Osteoblast (primary cell): ENCODE measurements around the gene PCSK5. TPM values are rescaled to one million over a fixed set of nuclear protein-coding genes. Genes with fewer than 3 reads are reported as not detected.

Experiments
- DNase-seq: peaks from one replicate; pipeline ENCODE4 v3.0.0; 2011; ENCODE audit warnings: low spot score, mixed read lengths; ENCODE audit not compliant: insufficient read length; ENCODE audit errors: missing footprints
- H2AFZ ChIP-seq: 2 replicates; pipeline ENCODE4 v1.6.0; 2011; ENCODE audit warnings: mild to moderate bottlenecking, low read length
- H3K27ac ChIP-seq: 2 replicates; pipeline ENCODE4 v1.5.1; 2011; ENCODE audit warnings: mild to moderate bottlenecking, low read depth, low read length, moderate library complexity
- H3K27me3 ChIP-seq: 2 replicates; pipeline ENCODE4 v1.6.0; 2012; ENCODE audit warnings: mild to moderate bottlenecking, control low read depth, inconsistent platforms, low read length, moderate library complexity; ENCODE audit not compliant: insufficient read depth
- H3K36me3 ChIP-seq: 2 replicates; pipeline ENCODE4 v1.5.1; 2011; ENCODE audit warnings: mild to moderate bottlenecking, low read length, control low read depth, moderate library complexity; ENCODE audit not compliant: insufficient read depth
- H3K4me1 ChIP-seq: 2 replicates; pipeline ENCODE4 v1.5.1; 2011; ENCODE audit warnings: mild to moderate bottlenecking, low read length, control low read depth, moderate library complexity; ENCODE audit not compliant: insufficient read depth
- H3K4me2 ChIP-seq: 2 replicates; pipeline ENCODE4 v1.6.0; 2011; ENCODE audit warnings: mild to moderate bottlenecking, low read length; ENCODE audit not compliant: insufficient read depth
- H3K4me3 ChIP-seq: fragments of 200-600 bp; sonication (generic); 3 replicates; pipeline ENCODE4 v1.5.1; 2012; ENCODE audit warnings: mild to moderate bottlenecking, low read length, inconsistent platforms; ENCODE audit not compliant: insufficient read depth
- H3K79me2 ChIP-seq: 2 replicates; pipeline ENCODE4 v1.6.0; 2012; ENCODE audit warnings: mild to moderate bottlenecking, low read length, control low read depth, inconsistent platforms; ENCODE audit not compliant: insufficient read depth
- H3K9me3 ChIP-seq: 2 replicates; pipeline ENCODE4 v1.5.1; 2011; ENCODE audit warnings: low read depth, low read length, control low read depth
- H4K20me1 ChIP-seq: 2 replicates; pipeline ENCODE4 v1.6.0; 2012; ENCODE audit warnings: mild to moderate bottlenecking, low read length, control low read depth; ENCODE audit not compliant: insufficient read depth
- total RNA-seq: library from RNA; depleted of rRNA; stranded (reverse); fragments of >200 nt; gene quantifications from 2 replicates; pipeline ENCODE4 v1.2.3, GENCODE V29; 2012
- TF ChIP-seq, protein P1 (sequence below): IDR thresholded peaks from 2 replicates; pipeline ENCODE4 v1.5.1; 2011; ENCODE audit warnings: mild to moderate bottlenecking, low read depth, low read length, moderate library complexity; ENCODE audit errors: extremely low read depth

PCSK5 gene
- total RNA-seq, 1 donor, result 14.5 TPM

DNA sequence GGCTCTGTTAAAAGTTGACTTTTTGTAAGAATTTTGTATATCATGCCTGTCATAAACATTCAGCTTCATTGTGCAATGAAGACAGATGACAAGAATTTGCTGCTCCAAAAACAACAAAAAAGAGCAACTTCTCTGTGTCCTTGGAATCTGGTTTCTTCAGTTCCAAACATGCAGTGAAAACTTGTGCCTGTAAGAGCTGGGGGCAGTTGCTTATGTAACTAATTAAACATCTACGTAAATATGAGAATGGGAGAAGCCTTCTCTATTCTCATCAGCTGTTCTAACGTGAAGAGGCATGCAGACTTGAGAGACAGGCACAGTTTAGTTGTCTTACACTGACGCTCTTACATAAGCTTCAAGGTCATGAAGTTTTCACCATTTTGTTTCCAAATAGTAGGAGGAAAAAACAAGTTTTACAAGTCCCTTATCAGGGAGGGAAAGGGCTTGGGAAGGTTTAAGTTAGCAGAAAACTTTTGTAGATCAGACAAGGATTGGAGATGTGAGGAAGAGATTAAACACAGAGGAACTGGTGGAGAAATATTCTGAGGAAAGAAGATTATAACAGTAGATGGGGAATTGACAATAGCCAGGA lies 333.4 kb downstream of the PCSK5 start:
- Histone ChIP-seq H3K27me3 (no peaks in the 10 kb centered on the region), H2AFZ (no peak overlapping the region), H3K4me2 (no peak overlapping the region), H3K4me3 (no peak overlapping the region), H3K27ac (no peak overlapping the region), H4K20me1 (no peaks in the 10 kb centered on the region), H3K4me1 (no peaks in the 10 kb centered on the region), H3K9me3 (no peaks in the 10 kb centered on the region), H3K36me3 (no peaks in the 10 kb centered on the region), H3K79me2 (no peaks in the 10 kb centered on the region)
- no peak for DNase-seq
- TF ChIP-seq, protein P1, sequence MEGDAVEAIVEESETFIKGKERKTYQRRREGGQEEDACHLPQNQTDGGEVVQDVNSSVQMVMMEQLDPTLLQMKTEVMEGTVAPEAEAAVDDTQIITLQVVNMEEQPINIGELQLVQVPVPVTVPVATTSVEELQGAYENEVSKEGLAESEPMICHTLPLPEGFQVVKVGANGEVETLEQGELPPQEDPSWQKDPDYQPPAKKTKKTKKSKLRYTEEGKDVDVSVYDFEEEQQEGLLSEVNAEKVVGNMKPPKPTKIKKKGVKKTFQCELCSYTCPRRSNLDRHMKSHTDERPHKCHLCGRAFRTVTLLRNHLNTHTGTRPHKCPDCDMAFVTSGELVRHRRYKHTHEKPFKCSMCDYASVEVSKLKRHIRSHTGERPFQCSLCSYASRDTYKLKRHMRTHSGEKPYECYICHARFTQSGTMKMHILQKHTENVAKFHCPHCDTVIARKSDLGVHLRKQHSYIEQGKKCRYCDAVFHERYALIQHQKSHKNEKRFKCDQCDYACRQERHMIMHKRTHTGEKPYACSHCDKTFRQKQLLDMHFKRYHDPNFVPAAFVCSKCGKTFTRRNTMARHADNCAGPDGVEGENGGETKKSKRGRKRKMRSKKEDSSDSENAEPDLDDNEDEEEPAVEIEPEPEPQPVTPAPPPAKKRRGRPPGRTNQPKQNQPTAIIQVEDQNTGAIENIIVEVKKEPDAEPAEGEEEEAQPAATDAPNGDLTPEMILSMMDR, result no peak

DNA sequence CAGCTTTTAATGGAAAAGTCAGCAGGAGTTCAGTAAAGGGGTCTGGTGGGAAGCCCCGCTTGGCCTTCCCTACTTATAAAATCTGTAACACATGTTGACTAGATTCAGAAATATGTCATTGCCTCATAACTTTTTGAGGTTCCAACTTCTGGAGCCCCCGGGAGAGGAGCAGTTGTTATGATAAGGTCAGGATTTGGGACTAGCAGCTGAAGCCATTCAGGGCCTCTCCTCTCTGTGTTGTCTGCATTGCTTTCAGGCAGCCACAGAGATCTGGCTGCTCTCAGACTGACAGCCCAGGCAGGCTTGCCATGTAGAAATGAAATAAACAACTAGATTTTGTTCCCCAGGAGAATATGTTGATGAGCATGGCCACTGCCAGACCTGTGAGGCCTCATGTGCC lies 336.7 kb downstream of the PCSK5 start:
- no peaks in the 10 kb centered on the region for H3K27me3 ChIP-seq
- H3K4me3 ChIP-seq, result no peak overlapping the region
- TF ChIP-seq, protein P1, result no peak
- H3K4me1 ChIP-seq, result no peaks in the 10 kb centered on the region
- H3K36me3 ChIP-seq, result no peaks in the 10 kb centered on the region
- no peak overlapping the region for H3K27ac ChIP-seq
- H3K9me3 ChIP-seq, result no peaks in the 10 kb centered on the region
- H3K79me2 ChIP-seq, result no peaks in the 10 kb centered on the region
- no peak overlapping the region for H3K4me2 ChIP-seq
- H2AFZ ChIP-seq, result no peak overlapping the region
- H4K20me1 ChIP-seq, result no peaks in the 10 kb centered on the region
- DNase-seq, result no peak

DNA sequence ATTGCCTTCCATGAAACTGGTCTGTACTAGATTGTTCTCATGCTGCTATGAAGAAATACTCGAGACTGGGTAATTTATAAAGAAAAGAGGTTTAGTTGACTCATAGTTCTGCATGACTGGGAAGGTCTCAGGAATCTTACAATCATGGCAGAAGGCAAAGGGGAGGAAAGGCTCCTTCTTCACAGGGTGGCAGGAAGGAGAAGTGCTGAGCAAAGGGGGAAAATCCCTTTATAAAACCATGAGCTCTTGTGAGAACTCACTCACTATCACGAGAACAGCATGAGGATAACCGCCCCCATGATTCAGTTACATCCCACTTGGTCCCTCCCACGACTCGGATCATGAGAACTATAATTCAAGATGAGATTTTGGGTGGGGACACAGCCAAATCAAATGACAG lies 340.5 kb downstream of the PCSK5 start:
- Histone ChIP-seq H3K36me3 (no peaks in the 10 kb centered on the region), H3K27me3 (no peaks in the 10 kb centered on the region), H3K27ac (no peak overlapping the region), H3K4me3 (no peak overlapping the region), H2AFZ (no peak overlapping the region), H4K20me1 (no peaks in the 10 kb centered on the region), H3K9me3 (no peaks in the 10 kb centered on the region), H3K79me2 (no peaks in the 10 kb centered on the region), H3K4me1 (no peaks in the 10 kb centered on the region), H3K4me2 (no peak overlapping the region)
- DNase-seq, result no peak
- TF ChIP-seq, protein P1, result no peak

DNA sequence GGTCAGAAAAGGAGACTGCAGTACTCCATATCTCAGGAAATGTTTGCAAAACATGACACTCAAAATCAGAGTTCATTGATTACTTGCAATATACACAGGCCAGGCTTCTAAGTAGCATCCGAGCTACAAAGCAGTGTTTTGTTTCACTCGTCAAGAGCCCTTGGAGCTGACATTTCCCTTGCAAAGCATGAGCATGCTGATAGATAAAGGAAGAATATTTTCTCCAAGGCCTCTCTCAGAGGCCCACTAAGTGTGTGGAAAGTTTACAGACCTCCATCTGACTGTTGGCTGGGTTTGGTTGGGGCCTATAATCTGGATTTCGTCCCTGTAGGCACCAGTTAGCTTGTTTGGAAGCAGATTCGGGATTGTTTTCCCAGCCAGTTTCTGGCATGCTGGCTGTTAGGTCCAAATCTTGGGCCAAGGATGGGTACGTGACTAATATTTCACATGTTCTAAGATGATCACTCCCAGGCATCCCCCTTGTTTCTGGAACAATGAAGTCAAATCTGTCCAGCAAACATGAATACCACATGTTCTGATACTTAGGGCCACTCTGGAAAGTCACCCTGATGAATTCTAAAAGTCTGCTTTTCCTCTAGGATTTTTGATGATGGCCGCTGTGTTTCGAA lies 342.5 kb downstream of the PCSK5 start:
- Histone ChIP-seq H3K4me1 (no peaks in the 10 kb centered on the region), H3K9me3 (no peaks in the 10 kb centered on the region), H3K79me2 (no peaks in the 10 kb centered on the region), H3K4me3 (no peak overlapping the region), H3K36me3 (no peaks in the 10 kb centered on the region), H3K4me2 (no peak overlapping the region), H3K27me3 (no peaks in the 10 kb centered on the region), H3K27ac (no peak overlapping the region), H4K20me1 (no peaks in the 10 kb centered on the region), H2AFZ (no peak overlapping the region)
- TF ChIP-seq, protein P1, result no peak
- DNase-seq, result no peak
